GM12878 (cell line): ENCODE measurements around the gene TMPRSS11B. TPM values are rescaled to one million over a fixed set of nuclear protein-coding genes. Genes with fewer than 3 reads are reported as not detected.

Experiments
- CBX5 ChIP-seq: sonication (generic); IDR thresholded peaks from 2 replicates; pipeline ENCODE4 v1.6.1; 2016; ENCODE audit warnings: low read depth, moderate library complexity, mild to moderate bottlenecking, inconsistent platforms
- CHD2 ChIP-seq: IDR thresholded peaks from 2 replicates; pipeline ENCODE4 v1.6.1; 2011; ENCODE audit warnings: low read depth, low read length, improper control_type of control experiment, borderline replicate concordance
- CTCF ChIP-seq, 3 experiments: IDR thresholded peaks in 2 of 3; conservative IDR thresholded peaks in 1 of 3; 2 replicates each; pipeline ENCODE4 v1.5.1; 2011; ENCODE audit warnings: low read depth in 3 of 3, low read length in 3 of 3, mild to moderate bottlenecking in 3 of 3, control low read depth in 2 of 3, moderate library complexity in 2 of 3, inconsistent platforms in 1 of 3, mixed read lengths in 1 of 3; ENCODE audit not compliant: control insufficient read depth in 2 of 3, insufficient read depth in 1 of 3; ENCODE audit errors: extremely low read depth in 1 of 3
- EZH2 ChIP-seq: IDR thresholded peaks from 2 replicates; pipeline ENCODE4 v1.6.1; 2012; ENCODE audit warnings: low read depth, mild to moderate bottlenecking, control low read depth, inconsistent platforms, low read length, borderline replicate concordance; ENCODE audit not compliant: control insufficient read depth
- HSF1 ChIP-seq: fragments of 150-350 bp; IDR thresholded peaks from 2 replicates; pipeline ENCODE4 v1.6.1; 2014; ENCODE audit warnings: mild to moderate bottlenecking, low read depth, low read length
- RAD51 ChIP-seq: fragments of 450-650 bp; IDR thresholded peaks from 2 replicates; pipeline ENCODE4 v1.6.1; 2016; ENCODE audit warnings: moderate library complexity, mild to moderate bottlenecking, inconsistent platforms
- SMC3 ChIP-seq: IDR thresholded peaks from 2 replicates; pipeline ENCODE4 v1.6.1; 2011; ENCODE audit warnings: low read length, improper control_type of control experiment, borderline replicate concordance
- ZBTB40 ChIP-seq: fragments of 450-650 bp; IDR thresholded peaks from 2 replicates; pipeline ENCODE4 v1.6.1; 2016; ENCODE audit warnings: mild to moderate bottlenecking, moderate library complexity, borderline replicate concordance
- polyA plus RNA-seq, 11 experiments: library from polyadenylated mRNA; depleted of rRNA in 4 of 11; unstranded in 6 of 11; stranded (reverse) in 5 of 11; fragments of >200 nt; fragmentation: Nextera tagmentation in 4 of 11; fragmentation: Illumina TruSeq in 1 of 11; extraction: Ambion mirVana in 4 of 11; extraction: Trizol in 1 of 11; gene quantifications; 1 replicate in 1 of 11; 2 replicates in 10 of 11; pipeline versions ENCODE4 v1.2.1 to v1.2.3, GENCODE V29; 2011 to 2016; ENCODE audit warnings: inconsistent platforms in 2 of 11, missing spikeins in 2 of 11, low read depth in 1 of 11
- total RNA-seq, 4 experiments: library from RNA; depleted of rRNA in 3 of 4; stranded (reverse); fragments of >200 nt in 3 of 4; fragmentation: Illumina TruSeq in 1 of 4; extraction: Trizol in 1 of 4; gene quantifications; 2 replicates each; pipeline versions ENCODE4 v1.2.1 to v1.2.3, GENCODE V29; 2013 to 2021

The TMPRSS11B gene
- total and polyA plus RNA-seq, 10 of the 15 experiments (the other 5 are each of a cell fraction or from before 2014, with no cell fraction given) = not detected

GRCh38 chr4:68271851-68272357, 26.4 kb upstream of the TMPRSS11B start (continued):
- TF ChIP-seq ZBTB40 (no peak), CBX5 (no peak), HSF1 (no peak), EZH2 (no peak), SMC3 (peak; percentile 63; the same call in 1 of the 2 replicates), RAD51 (no peak), CHD2 (no peak), CTCF (IDR thresholded peaks at IDR 0.05 in 2 of 3, conservative IDR thresholded peaks at IDR 0.05 in 1 of 3; ENCODE audit: control insufficient read depth in 2 of 3, extremely low read depth in 1 of 3, insufficient read depth in 1 of 3, low read depth in 3 of 3, low read length in 3 of 3) (peak; percentile 48 to 66 (median 53); a peak in 5 of 6 replicates)
